Endothelial cell (in vitro differentiated cells): ENCODE data around the gene FOXL1. TPM values are rescaled to one million over a fixed set of nuclear protein-coding genes. Genes with fewer than 3 reads are reported as not detected.

Experiments used
- DNase-seq: peaks from one replicate; pipeline ENCODE4 v3.0.0; 2021; ENCODE audit warnings: low spot score
- H3K27ac Mint-ChIP-seq: one replicate; pipeline ENCODE4 v1.8.0; 2021; ENCODE audit warnings: mixed read lengths, inconsistent platforms; ENCODE audit not compliant: unreplicated experiment
- H3K27me3 Mint-ChIP-seq: one replicate; pipeline ENCODE4 v1.8.0; 2021; ENCODE audit warnings: mild to moderate bottlenecking, moderate library complexity, mixed read lengths, inconsistent platforms; ENCODE audit not compliant: unreplicated experiment
- H3K36me3 Mint-ChIP-seq: one replicate; pipeline ENCODE4 v1.8.0; 2021; ENCODE audit warnings: mild to moderate bottlenecking, low read depth, mixed read lengths, inconsistent platforms; ENCODE audit not compliant: unreplicated experiment
- H3K4me1 Mint-ChIP-seq: one replicate; pipeline ENCODE4 v1.8.0; 2021; ENCODE audit warnings: mild to moderate bottlenecking, mixed read lengths, inconsistent platforms; ENCODE audit not compliant: unreplicated experiment
- H3K4me3 Mint-ChIP-seq: one replicate; pipeline ENCODE4 v1.8.0; 2021; ENCODE audit warnings: mild to moderate bottlenecking, mixed read lengths, inconsistent platforms; ENCODE audit not compliant: unreplicated experiment
- H3K9me3 Mint-ChIP-seq: one replicate; pipeline ENCODE4 v1.8.0; 2021; ENCODE audit warnings: mixed read lengths, inconsistent platforms; ENCODE audit not compliant: unreplicated experiment
- CTCF ChIP-seq: fragments of 200-600 bp; sonication (generic); IDR thresholded peaks from one replicate; pipeline ENCODE4 v1.5.0; 2021; ENCODE audit warnings: antibody characterized with exemption; ENCODE audit not compliant: unreplicated experiment
- long read RNA-seq: library from polyadenylated mRNA; unstranded; transcript quantifications from one replicate; pipeline ENCODE4 v2.0.0, GENCODE V29; 2020; ENCODE audit not compliant: unreplicated experiment
- total RNA-seq: library from RNA; stranded (reverse); fragmentation: NEBNext Ultra II Directional; extraction: Animal tissue kit (Norgen Biotek cat#: 25700); gene quantifications from one replicate; pipeline ENCODE4 v1.2.1, GENCODE V29; 2021; ENCODE audit not compliant: unreplicated experiment

Gene FOXL1
- 3.4 TPM for total RNA-seq
- long read RNA-seq = 0 reads

GRCh38 chr16:86578061-86578599, at the start of gene FOXL1:
Gene FOXL1 (plus strand): TSS chr16:86578549. CDS start chr16:86578724, 175 bp downstream.
- Mint-ChIP-seq H3K36me3 (peaks cover 8% of the 10 kb centered on the region), H3K27me3 (peaks cover 24% of the 10 kb centered on the region), H3K9me3 (no peaks in the 10 kb centered on the region), H3K4me3 (peak within 1 kb of the TSS; percentile 86), H3K4me1 (peaks cover 47% of the 10 kb centered on the region), H3K27ac (peak within 1 kb of the TSS; percentile 61)
- DNase-seq = peak; percentile 20
- no peak for TF ChIP-seq CTCF

GRCh38 chr16:86529160-86529559, 49.2 kb upstream of the FOXL1 start:
- Mint-ChIP-seq H3K27ac (no peak overlapping the region), H3K4me3 (no peak overlapping the region), H3K9me3 (no peaks in the 10 kb centered on the region), H3K4me1 (no peaks in the 10 kb centered on the region), H3K36me3 (peaks cover 12% of the 10 kb centered on the region), H3K27me3 (no peaks in the 10 kb centered on the region)
- DNase-seq = no peak
- TF ChIP-seq CTCF = no peak

- H3K4me3 Mint-ChIP-seq = no peak overlapping the region
- no peak overlapping the region for H3K27ac Mint-ChIP-seq
- no peaks in the 10 kb centered on the region for H3K27me3 Mint-ChIP-seq
- no peaks in the 10 kb centered on the region for H3K9me3 Mint-ChIP-seq
- H3K36me3 Mint-ChIP-seq = peaks cover 12% of the 10 kb centered on the region
- DNase-seq = no peak
- TF ChIP-seq CTCF = no peak
- H3K4me1 Mint-ChIP-seq = no peaks in the 10 kb centered on the region
Measured at GRCh38 chr16:86530251-86531190, 47.8 kb upstream of the FOXL1 start.

GRCh38 chr16:86531191-86531545, 47.2 kb upstream of the FOXL1 start:
- no peak for DNase-seq
- Mint-ChIP-seq H3K27me3 (no peaks in the 10 kb centered on the region), H3K27ac (no peak overlapping the region), H3K4me1 (no peaks in the 10 kb centered on the region), H3K36me3 (peaks cover 18% of the 10 kb centered on the region), H3K4me3 (no peak overlapping the region), H3K9me3 (no peaks in the 10 kb centered on the region)
- no peak for TF ChIP-seq CTCF
